Measurements from ENCODE around the gene SEC23B. TPM values are rescaled to one million over a fixed set of nuclear protein-coding genes. Genes with fewer than 3 reads are reported as not detected.
A peak's percentile ranks its signal among the peaks of the same experiment; 100 is the strongest.

Gene SEC23B
- total and polyA plus RNA-seq, 2 of the 13 experiments (the other 11 are each of a cell fraction or from before 2014, with no cell fraction given): 114 to 120 TPM

GRCh38 chr20:18466894-18467730 lies 40.6 kb upstream of the SEC23B start, which contains the start of the genes DZANK1 and POLR3F (continued):
- TF ChIP-seq ARID5B (CRISPR knock-in tag; IDR thresholded peaks at IDR 0.05): peak; percentile 67
- peak; percentile 87; the same call in 1 of the 2 replicates for TF ChIP-seq NFKB2 (CRISPR knock-in tag; IDR thresholded peaks at IDR 0.05; ENCODE audit: borderline replicate concordance)
- peak; percentile 5; the same call in 1 of the 2 replicates for TF ChIP-seq RARA (CRISPR knock-in tag; IDR thresholded peaks at IDR 0.05)
- peak; percentile 94; the same call in 1 of the 2 replicates for TF ChIP-seq DMAP1 (CRISPR knock-in tag; IDR thresholded peaks at IDR 0.05)
- TF ChIP-seq PBX2 (CRISPR knock-in tag; IDR thresholded peaks at IDR 0.05): no peak; the same call in 1 of the 2 replicates
- no peak for TF ChIP-seq ZNF572 (CRISPR knock-in tag; IDR thresholded peaks at IDR 0.05)
- TF ChIP-seq MAX (IDR thresholded peaks at IDR 0.05): peak; percentile 79
- TF ChIP-seq ZNF546 (CRISPR knock-in tag; conservative IDR thresholded peaks at IDR 0.05): peak; percentile 85
- TF ChIP-seq ZNF687 (CRISPR knock-in tag; IDR thresholded peaks at IDR 0.05): peak; percentile 82
- no peak for TF ChIP-seq JUND (CRISPR knock-in tag; IDR thresholded peaks at IDR 0.05)
- TF ChIP-seq CTCF (CRISPR knock-in tag; IDR thresholded peaks at IDR 0.05): peak; percentile 27
- no peak for TF ChIP-seq PAF1 (CRISPR knock-in tag; IDR thresholded peaks at IDR 0.05)
- peak; percentile 80 for TF ChIP-seq ZNF280D (CRISPR knock-in tag; IDR thresholded peaks at IDR 0.05)
